ENCODE measurements around the gene ITPRID2.

Gene ITPRID2

GRCh38 chr2:181882246-181883020 lies 9.1 kb upstream of the ITPRID2 start:
- DNase-seq, result no peak

- no peak for DNase-seq
These were observed 6.9 kb upstream of the ITPRID2 start for GRCh38 chr2:181884601-181885000.

- no peak for DNase-seq
These were observed 6.4 kb upstream of the ITPRID2 start for GRCh38 chr2:181885096-181885495.

- no peak for DNase-seq
These were observed 5.3 kb upstream of the ITPRID2 start for GRCh38 chr2:181886192-181886591.

- no peak for DNase-seq
These were observed 4.5 kb upstream of the ITPRID2 start for GRCh38 chr2:181887045-181887444.

GRCh38 chr2:181889776-181890175 lies 1.8 kb upstream of the ITPRID2 start:
- no peak for DNase-seq

- DNase-seq, result no peak
These were observed 1.3 kb upstream of the ITPRID2 start for GRCh38 chr2:181890271-181890670.

GRCh38 chr2:181891966-181892798 lies 652 bp downstream of the ITPRID2 start:
- peak; percentile 61 for DNase-seq

GRCh38 chr2:181892799-181893435 lies 1.4 kb downstream of the ITPRID2 start:
- peak; percentile 46 for DNase-seq

GRCh38 chr2:181894381-181894780 lies 2.9 kb downstream of the ITPRID2 start:
- no peak for DNase-seq

GRCh38 chr2:181895818-181896217 lies 4.3 kb downstream of the ITPRID2 start:
- no peak for DNase-seq

GRCh38 chr2:181896286-181896685 lies 4.8 kb downstream of the ITPRID2 start:
- no peak for DNase-seq

- DNase-seq, result no peak
These were observed 8.6 kb downstream of the ITPRID2 start for GRCh38 chr2:181900007-181900651.

GRCh38 chr2:181902625-181903024 lies 11.1 kb downstream of the ITPRID2 start:
- no peak for DNase-seq

GRCh38 chr2:181904022-181904632 lies 12.6 kb downstream of the ITPRID2 start:
- DNase-seq, result peak; percentile 26

GRCh38 chr2:181907057-181907456 lies 15.5 kb downstream of the ITPRID2 start:
- no peak for DNase-seq

- DNase-seq, result no peak
These were observed 16.1 kb downstream of the ITPRID2 start for GRCh38 chr2:181907635-181908034.

GRCh38 chr2:181910028-181910831 lies 18.7 kb downstream of the ITPRID2 start:
- DNase-seq, result no peak

- DNase-seq, result no peak
These were observed 20.3 kb downstream of the ITPRID2 start for GRCh38 chr2:181911830-181912229.

GRCh38 chr2:181915102-181915501 lies 23.6 kb downstream of the ITPRID2 start:
- no peak for DNase-seq
